Measurements from ENCODE around the gene CAV2.
"Not testable (repeated sequence)": the region's sequence is repeated elsewhere in the genome, so short reads cannot be mapped to it uniquely, and the experiment has no call there.

CAV2 gene, protein sequence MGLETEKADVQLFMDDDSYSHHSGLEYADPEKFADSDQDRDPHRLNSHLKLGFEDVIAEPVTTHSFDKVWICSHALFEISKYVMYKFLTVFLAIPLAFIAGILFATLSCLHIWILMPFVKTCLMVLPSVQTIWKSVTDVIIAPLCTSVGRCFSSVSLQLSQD

DNA sequence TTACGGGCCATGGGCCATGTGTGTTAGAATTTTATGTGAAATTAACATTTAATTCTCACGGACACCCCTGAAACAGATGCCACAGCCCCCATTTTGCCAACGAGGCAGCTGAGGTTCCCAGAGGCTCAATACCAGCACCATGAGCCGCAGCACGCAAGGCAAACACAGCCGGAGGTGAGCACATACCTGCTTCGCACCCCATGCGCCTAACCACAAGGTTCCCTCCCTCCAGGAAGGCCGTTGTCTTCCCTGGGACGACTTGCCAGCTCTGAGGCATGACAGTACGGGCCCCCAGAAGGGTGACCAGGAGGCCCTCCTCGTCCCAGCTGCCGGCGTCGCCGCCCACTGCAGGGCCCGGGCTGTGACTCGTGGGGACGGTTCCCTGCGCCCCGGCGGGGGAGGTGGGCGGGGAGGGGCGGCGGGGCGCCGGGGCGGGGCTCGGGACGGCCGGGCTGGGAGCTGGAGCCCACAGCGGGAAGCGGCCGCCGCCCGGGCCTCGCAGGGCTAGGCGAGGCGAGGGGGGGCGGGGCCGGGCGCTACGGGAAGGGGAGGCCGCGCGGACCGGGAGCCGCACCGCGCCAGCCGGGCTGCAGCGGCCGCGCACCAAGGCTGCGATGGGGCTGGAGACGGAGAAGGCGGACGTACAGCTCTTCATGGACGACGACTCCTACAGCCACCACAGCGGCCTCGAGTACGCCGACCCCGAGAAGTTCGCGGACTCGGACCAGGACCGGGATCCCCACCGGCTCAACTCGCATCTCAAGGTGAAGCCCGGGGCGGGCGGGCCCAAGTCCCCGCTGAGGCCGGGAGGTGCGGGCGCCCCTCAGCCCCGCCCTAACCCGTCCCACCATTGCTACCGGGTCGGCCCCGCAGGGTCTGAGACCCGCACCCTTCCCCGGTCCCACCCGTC is at the start of gene CAV2:
CAV2 (plus strand) TSS at position 571 of the 910 bp plus-strand sequence; CDS start at position 615, 44 bp downstream.
- no peak for DNase-seq

DNA sequence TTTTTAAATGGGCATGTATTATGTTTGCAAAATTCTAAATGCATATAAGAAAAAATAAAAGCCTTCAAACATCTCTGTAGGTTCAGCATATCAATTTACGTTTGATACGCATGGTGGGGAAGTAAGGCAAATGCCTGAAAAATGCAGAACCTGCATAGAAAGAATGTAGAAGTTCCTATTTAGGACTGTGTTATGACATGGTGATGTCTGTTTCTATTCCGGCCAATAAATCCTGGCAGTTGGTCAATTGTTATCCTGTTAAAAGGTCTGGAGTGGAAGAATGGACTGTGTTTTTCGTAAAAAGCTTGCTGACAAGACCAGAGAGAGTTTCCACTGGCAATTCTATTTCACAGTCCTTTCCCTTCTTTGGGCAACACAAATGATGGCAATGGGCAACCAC is 49.6 kb upstream of the CAV2 start:
- DNase-seq, result no peak

DNA sequence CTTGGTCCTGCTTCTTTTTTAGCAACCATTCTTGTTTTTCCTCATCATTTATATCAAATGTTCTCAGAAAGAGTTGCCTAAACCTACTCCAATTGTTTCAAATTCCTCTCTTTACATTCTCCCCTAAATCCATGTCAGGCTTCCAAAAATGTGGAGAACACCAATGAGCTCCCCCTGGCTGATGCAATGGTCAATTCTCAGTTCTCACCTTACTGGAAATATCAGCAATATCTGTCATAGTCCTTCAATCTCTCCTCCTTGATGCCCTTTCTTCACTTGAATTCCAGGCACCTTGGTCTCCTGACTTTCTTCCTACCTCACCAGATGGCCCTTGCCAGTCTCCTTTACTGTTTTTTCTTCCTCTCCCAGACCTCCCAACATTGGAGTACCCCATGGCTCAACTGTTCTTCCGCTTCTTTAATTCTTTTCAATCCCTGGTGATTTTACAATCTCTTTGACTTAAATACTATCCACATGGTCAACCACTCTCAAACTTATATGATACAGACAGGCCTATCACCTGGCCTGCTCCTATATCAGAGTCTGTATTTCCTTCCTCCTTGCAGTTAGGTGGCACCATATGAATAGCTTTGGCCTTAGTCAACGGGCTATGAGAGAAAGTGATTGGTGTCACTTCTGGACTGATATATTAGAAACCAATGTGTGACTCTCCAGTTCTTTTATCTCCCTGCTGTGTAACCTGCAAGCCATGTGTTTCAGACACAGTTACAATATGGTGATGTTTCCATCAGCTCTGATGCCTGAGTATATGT is 47.4 kb upstream of the CAV2 start:
- DNase-seq, result no peak

DNA sequence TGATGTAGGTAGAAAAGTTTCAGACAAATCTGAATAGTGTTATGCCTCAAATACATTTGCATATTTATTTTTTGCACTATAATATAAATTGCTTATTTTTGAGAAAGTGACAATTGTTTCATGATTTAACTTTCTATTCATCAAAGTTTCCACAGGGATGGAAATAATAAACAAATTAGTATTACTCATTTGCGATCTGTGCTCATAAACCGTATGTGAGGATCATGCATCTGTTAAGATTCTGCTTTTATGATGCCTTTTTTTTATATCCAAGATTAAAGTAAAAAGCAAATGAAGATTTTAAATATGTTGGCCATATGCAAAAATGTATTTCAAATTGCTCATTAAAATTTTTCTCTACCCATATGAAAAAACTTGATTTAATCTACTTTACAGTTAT is 45.2 kb upstream of the CAV2 start:
- no peak for DNase-seq

DNA sequence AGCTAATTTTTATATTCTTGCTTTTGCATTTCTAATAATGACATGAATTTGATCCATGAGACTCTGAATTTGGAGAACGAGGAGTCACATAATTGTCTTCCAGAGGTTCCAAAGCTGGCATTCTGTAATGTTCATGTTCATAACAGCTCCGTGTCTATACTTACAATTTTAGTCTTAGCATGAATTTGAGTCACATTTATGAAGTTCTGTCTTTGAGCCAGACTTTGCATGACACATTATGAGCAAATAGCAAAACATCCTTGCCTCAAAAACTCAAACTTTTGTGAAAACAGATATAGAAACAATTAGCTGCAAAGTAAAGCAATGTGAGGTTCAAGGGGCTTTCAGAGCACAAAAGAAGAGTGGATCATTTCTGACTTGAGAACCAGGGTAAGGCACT is 44.5 kb upstream of the CAV2 start:
- DNase-seq, result no peak

DNA sequence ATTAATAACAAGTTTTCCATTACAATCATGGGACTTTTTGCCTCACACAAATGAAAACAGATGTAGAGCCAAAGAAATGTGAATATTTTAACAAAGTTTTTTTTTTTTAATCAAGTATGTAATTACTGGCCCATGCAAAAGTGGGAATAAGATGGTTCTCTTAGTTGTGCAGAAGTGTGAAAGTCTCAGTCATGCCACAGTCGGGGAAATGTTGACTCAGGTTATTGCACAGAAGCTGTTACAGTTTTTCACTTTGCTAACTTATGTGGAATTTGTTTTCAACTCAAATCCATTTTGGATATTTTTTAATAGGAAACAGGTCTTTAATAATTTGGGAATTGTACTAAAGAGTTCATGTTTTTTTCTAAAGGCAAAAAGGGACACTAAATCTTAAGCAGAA is 44.0 kb upstream of the CAV2 start:
- DNase-seq, result no peak

DNA sequence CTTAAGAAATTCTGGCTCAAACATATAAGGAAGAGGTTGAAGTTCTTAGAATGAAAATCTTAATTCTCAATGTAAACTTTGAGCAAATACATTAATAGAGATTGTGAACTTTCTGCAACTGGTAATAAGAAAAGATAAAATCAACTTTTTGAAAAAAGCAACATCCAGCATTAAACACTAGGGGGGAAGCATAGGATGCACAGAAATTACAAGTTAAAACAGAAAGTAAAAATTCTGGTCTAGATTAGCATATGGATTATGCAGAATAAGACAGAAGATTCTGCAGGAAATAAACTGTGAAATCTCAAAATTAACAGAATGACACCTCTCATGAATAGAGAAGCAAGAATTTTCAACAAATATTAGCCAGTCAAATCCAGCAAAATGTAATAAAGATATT is 38.0 kb upstream of the CAV2 start:
- DNase-seq, result no peak

DNA sequence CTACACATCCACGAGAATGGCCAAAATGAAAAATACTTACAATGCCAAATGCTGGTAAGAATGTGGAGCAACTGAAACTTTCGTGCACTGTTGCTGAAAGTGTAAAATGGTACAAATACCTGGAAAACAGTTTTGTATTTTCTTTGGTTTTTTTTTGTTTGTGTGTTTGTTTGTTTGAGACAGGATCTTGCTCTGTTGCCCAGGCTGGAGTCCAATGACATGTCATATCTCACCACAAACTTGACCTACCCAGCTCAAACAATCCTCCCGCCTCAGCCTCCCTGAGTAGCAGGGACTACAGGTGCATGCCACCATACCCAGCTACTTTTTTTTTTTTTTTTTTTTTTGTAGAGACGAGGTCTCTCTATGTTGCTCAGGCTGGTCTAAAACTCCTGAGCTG is 35.6 kb upstream of the CAV2 start:
- no peak for DNase-seq

DNA sequence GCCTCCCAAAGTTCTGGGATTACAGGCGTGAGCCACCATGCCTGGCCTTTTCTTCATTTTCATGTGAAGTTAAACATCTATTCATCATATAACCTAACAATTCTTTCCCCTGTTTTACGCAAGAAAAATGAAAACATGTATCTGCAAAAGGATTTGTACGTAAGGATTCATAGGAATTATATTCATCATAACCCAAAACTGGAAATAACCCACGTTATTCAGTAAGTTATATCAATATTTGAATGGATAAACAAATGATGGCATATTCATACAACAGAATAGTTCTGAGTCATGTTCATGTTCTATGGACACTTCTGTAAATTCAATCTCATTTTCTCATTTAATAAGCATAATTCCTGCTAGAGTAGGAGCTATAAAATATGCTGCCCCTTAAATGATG is 35.2 kb upstream of the CAV2 start:
- DNase-seq, result no peak

DNA sequence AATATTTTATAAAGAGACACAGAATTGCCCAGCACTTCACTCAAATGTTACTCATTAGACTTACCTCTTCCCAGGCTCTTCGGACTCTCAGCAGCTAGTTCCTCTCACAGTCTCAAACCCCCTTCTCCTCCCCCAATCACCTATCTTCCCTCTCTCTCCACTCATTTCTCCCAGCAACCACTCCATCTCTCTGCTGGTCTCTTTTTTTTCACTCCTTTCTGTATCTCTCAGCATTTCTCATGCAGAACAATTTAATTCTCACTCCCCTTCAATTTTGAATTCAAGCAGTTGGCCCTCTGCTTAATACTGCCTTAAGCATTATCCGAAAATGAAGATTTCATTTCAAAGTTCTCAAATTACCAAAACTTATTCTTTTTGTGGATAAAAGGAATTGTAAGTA is 34.4 kb upstream of the CAV2 start:
- DNase-seq, result no peak

DNA sequence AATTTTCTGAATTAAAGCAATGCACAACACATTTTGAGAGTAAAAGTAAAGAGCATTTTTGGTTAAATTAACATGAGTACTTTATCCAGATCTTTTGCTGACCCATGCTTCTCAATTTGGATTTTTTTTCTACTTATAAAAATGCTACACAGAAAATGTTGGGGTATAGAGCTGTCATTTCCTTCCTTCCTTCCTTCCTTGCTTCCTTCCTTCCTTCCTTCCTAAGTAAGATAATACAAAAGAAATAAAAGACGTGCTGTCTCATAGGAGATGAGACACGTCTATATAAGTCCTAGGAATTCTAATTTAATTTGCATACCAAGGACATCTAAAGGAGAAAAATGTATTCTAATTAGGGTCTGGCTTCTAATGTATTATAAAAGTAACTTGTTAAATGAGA is 31.0 kb upstream of the CAV2 start:
- no peak for DNase-seq

DNA sequence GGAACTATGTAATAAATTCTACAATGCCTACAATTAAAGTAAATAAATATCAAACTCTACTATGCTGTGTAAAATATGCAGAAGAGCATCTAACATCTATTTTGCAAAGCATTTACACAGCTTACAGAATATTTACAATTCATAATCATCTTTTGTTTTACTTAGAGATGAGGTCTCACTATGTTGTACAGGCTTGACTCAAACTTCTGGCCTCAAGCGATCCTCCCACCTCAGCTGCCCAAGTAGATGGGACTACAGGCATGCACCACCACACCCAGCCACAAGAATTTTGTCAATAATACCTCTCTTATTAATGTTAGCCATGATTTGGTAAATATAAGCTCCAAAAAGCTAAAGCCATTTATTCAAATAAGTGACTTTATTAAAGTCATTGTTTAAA is 21.9 kb upstream of the CAV2 start:
- DNase-seq, result no peak

DNA sequence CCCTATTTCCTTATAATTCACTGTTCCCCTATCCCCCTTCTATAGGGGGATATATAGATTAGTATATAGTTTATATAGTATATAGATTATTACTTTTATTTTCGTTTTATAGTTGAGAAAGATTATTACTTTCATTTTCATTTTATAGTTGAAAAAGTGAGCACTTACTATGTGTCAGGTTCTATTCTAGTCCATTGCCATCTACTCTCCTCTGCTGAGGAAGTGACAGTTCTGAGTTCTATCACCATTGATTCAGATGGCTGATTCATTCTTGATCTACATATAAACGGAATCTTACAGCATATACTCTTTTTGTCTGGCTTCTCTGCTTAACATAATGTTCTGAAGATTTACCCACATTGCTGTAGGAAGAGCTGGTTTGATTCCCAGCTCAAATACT is 20.7 kb upstream of the CAV2 start:
- DNase-seq, result no peak

DNA sequence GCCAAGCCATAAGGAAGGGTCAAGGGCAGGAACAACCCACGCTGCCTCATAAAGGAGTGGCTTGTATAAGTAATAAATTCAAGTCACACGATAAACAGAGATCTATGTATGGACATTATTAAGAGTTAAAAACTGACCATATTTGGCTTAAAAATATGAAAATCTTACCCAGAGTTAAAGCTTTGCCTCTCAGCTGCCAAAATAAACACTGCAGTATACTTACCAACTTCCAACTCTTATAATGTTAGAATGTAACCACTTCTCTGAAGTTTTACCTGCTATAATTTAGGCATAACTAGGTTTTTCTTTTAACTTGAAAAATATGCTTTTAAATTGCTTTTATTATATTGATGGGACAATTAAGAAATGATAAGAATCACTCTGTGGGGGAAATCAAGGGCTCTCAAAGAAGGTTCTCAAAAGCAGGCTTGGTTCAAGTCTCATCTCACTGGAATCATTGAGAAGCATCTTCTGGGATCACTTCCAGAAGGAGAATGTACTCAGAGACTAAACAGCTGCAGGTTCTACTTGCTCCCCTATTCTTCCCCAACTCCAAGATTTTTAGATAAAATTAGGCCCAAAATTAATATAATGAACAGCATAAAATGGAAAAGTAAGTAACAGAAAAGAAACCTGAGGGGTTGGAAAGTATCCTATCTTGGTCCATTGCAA is 16.1 kb upstream of the CAV2 start:
- DNase-seq, result no peak

DNA sequence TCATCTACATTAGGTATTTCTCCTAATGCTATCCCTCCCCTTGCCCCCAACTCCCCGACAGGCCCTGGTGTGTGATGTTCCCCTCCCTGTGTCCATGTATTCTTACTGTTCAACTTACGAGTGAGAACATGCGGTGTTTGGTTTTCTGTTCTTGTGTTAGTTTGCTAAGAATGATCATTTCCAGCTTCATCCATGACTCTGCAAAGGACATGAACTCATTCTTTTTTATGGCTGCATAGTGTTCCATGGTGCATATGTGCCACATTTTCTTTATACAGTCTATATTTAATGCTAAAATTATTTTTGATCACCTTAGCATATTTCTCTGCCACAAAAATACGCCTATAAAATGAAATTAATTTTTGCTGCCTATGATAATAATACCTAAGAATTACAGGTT is 15.1 kb upstream of the CAV2 start:
- DNase-seq, result not testable (repeated sequence)

DNA sequence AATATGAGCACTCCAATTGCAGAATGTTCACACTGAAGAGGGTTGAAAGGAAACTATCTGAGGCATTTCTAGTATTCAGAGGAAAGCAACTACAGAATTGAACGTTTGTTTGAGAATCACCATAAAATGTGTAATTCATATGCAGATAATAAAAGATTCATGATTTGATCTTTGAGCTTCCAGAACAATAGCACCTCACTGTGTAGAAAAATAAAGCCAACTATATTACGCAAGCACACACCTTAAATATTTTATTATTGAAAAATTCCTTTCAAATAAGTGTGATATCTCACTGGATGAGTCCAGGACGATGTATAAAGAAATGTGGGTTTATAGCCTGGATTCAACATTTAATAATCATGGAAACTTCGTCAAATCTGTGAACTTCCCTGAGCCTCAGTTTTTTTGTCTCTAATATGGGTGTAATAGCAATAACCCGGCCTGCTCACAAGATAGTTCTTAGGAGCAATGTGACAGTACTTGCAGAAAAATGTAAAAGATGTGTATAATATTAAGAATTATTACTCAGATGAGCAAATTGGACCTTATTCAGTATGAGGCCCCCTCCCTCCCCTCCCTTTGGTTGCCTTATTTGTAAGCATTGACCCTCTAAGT is 11.5 kb upstream of the CAV2 start:
- no peak for DNase-seq

DNA sequence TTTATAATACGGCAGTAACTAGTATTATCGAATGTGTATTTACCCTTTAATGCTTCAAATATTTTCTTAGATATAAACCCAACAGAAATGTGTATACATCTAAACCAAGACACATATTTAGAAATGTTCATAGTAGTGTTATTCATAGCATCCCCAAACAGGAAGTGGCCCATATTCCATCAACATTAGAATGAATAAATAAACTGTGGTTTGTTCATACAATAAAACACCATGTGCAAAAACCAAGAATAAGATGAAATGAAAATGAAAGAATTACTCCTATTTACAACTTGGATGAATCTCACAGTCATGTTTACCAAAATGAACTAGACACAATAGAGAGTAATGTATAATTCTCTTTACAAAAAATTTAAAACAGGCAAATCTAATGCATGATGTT is 9.2 kb upstream of the CAV2 start:
- no peak for DNase-seq

DNA sequence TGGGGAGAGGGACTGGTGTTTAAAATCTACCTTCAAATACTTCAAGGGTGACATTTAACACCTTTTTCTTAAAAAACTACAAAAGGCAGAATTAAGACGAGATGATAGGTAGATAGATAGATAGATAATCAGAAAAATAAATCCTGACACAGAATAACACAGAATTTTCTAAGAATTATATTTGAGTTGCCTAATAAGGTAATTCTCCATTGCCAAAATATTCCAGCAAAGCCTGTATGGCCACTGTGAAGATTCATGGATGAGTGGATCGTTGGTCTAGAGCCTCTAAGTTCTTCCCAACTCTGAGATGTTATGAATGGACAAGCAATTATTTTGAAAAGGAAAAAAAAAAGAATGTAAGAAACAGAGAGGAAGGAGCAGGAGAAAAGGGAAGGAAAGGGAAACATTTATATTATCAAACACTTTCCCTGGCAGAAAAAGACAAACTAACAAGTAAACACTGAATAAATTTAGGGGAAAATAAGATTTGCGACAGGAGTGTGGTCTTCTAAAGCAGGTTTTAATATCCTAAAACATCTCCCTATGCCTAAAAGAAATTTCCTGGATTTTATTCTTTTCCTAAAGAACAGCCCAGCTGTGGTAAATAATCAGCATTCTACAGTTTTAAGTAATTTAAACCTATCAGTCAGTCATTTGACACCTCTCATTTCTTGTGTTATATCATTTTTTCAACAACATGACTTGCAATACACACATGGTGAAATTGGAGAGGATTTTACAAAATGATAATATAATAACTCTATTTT is 7.5 kb upstream of the CAV2 start:
- DNase-seq, result no peak

DNA sequence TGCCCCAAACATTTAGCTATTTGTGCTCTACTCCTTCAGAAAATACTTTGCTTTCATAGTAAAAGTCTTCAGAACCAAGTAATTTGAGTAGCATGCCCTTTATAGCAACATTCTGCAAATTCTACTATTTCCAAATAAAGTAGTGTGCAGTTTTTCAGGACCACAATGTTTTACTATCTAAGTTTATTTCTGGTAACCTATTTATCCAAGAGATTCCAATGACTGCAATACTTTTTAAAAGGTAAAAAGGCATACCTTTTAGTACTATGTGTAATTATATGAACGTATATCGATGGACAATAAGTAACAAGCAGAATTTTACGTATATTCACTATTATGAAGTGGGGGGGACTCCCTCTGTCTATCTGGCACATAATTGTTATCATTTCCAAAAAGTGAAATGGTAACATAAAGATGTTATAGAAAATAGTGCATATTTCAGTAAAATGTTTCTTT is 6.9 kb upstream of the CAV2 start:
- DNase-seq, result no peak

DNA sequence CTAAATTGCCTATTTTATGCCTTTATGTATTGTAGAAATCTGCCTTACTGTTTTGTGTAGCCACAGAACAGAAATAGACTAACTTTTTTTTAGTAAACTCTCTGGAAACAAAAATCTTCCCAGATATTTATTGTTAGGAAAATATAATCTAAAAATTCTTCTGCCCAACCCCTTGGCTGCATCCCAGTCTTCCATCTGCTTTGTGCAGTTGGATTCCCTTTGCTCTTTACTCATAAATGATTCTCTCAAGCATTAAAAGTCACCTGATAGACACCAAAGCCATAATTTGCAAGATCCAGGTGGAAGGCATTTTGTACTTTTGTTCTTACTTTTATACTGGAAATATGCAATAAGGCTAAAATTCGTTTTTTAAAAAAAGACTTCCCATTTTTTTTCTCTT is 6.1 kb upstream of the CAV2 start:
- DNase-seq, result no peak

DNA sequence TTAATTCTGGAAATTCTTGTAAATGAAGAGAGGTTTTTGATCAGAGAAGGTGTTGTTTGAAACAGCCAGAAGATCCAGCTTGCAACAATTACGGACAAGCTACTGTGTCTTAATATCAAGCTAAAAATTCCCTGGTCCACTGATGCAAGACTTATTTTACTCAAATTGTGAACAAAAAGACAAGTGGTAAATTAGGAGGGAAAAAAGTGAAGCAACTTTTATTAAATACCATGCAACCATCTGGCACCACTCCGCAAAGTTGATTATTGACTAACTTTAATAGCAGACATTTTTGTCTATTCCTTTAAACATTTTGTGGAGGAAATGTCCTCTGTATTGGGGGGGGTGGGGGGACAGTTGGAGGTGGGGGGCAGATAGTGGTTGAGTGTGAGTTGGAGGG is 5.1 kb upstream of the CAV2 start:
- DNase-seq, result no peak

DNA sequence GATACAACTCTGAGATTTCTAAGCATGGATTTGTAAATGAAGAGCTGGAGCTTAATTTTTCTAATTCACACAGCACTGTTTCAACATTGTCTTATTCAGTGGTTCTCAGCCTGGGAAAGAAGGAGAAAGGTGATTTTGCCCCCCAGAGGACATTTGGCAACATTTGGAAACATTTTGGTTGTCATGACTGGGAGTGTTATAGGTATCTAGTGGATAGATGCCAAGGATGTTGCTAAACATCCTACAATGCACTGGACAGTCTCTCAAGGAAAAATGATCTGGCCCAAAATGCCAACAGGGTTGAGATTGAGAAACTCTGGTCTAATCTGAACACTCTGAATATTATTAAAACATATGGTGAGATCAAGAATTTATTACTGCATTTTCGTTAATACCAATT is 3.8 kb upstream of the CAV2 start:
- no peak for DNase-seq

All from activated CD4-positive, CD25-positive, alpha-beta regulatory T cell treated with anti-CD3 and anti-CD28 coated beads, Interleukin-2, amount 50 U/mL, for 72 hours (primary cell).